ENCODE measurements around the gene RSPO4. TPM values are rescaled to one million over a fixed set of nuclear protein-coding genes. Genes with fewer than 3 reads are reported as not detected.

The RSPO4 gene
- total RNA-seq, 2 experiments from 2014 or later, result 0.14 to 0.25 TPM

DNA sequence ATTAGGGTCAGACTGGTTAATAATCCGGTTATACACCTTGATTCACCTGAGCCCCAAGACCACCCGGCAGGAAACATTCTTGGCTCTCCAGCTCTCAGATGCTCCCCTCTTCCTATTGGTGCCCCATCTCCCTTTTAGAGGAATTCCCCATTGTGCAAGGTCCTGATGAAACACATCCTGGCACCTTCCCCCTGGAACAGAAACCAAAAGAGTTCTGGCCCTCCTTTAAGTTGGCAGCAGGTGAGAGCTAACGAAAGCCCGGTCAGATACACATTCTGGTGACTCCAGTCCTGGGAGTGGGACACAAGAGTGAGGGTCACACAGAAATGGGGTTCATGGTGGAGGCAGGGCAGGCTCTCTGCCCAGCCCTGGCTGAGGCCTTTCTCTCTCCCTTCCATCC lies 32.2 kb downstream of the RSPO4 start:
- ChIA-PET CTCF (no interaction called here), POLR2A (no interaction called here)
- no peak overlapping the region for H3K27ac ChIP-seq (ENCODE audit: low read depth in 1 of 2, low read length in 2 of 2)
- no peaks in the 10 kb centered on the region for H3K4me1 Mint-ChIP-seq (ENCODE audit: low read depth)
- H3K4me1 ChIP-seq (ENCODE audit: insufficient read depth, low read length), result peaks cover 5% of the 10 kb centered on the region
- H3K27me3 Mint-ChIP-seq, result peaks cover 22% of the 10 kb centered on the region
- no peak overlapping the region for H3K4me3 ChIP-seq (ENCODE audit: low read length)
- no peak overlapping the region for H3K4me3 Mint-ChIP-seq
- intact Hi-C loops (cut with DNase I, micrococcal nuclease), result loop anchor here in 1 of 2 experiments (5.0 kb wide), 1 partner anchor 242 kb away; no protein-coding TSS in a partner anchor
- no peaks in the 10 kb centered on the region for H3K36me3 Mint-ChIP-seq (ENCODE audit: low read depth)
- no peak for TF ChIP-seq CTCF (IDR thresholded peaks at IDR 0.05)
- no peak overlapping the region for H3K27ac Mint-ChIP-seq
- ATAC-seq (ENCODE audit: poor library complexity) (no peak), DNase-seq (no peak)
- peaks cover 0 to 5% of the 10 kb centered on the region in 2 experiments for H3K9me3 ChIP-seq (ENCODE audit: control insufficient read depth in 1 of 2, insufficient read depth in 1 of 2, low read length in 2 of 2)
- no peaks in the 10 kb centered on the region for H3K36me3 ChIP-seq (ENCODE audit: insufficient read depth, low read length)
- no peaks in the 10 kb centered on the region for H3K9me3 Mint-ChIP-seq
- no peaks in the 10 kb centered on the region for H3K27me3 ChIP-seq (ENCODE audit: control insufficient read depth in 1 of 2, insufficient read depth in 2 of 2, low read length in 2 of 2)

DNA sequence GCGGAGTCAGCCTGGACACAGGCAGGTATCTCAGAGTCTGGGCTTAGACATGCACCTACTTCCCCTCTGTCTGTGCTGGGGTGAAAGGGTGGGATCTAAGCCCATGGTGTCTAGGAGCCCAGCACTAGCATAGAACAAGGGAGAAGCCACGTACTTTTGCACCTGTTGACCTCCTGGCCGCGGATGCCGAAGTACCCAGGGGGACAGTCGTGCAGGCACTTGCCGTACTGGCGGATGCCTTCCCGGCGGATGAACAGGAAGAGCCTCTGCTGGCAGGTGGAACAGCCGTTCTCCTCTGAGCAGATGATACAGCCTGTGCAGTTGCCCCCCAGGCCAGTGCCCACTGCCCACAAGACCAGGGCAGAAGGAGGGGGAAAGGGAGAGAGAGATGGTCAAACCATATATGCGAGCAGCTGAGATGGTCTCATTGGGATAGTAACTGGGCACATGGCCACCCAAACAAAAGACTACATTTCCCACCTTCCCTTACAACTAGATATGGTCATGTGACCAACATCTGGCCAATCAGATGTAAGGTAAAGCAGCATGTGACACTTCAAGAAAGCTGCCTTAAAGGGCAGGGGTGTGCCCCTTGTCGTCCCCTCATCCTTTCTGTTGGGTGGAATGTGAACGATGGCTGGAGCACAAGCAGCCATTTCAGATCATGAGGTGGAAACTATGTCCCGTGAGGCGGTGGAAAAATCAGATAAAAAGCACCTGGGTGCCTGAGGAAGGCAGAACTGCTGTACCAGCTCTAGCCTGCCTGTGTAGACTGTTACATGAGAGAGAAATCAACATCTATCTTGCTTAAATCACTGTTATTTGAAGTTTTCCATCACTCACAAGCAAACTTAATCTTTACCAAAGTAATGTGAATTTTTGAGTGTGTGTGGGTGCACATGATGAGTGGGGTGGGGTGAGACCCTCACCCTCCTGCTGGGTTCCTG lies 34.0 kb downstream of the RSPO4 start:
- H3K27me3 ChIP-seq (ENCODE audit: control insufficient read depth in 1 of 2, insufficient read depth in 2 of 2, low read length in 2 of 2), result peaks cover 0 to 5% of the 10 kb centered on the region in 2 experiments
- DNase-seq (peak in 3 of 14 experiments; percentile 22 to 49 (median 32)), ATAC-seq (ENCODE audit: poor library complexity) (no peak)
- no peaks in the 10 kb centered on the region for H3K36me3 ChIP-seq (ENCODE audit: insufficient read depth, low read length)
- no peaks in the 10 kb centered on the region for H3K36me3 Mint-ChIP-seq (ENCODE audit: low read depth)
- H3K27ac ChIP-seq (ENCODE audit: low read depth in 1 of 2, low read length in 2 of 2), result no peak overlapping the region
- H3K9me3 ChIP-seq (ENCODE audit: control insufficient read depth in 1 of 2, insufficient read depth in 1 of 2, low read length in 2 of 2), result peaks cover 0 to 5% of the 10 kb centered on the region in 2 experiments
- H3K4me1 ChIP-seq (ENCODE audit: insufficient read depth, low read length), result no peaks in the 10 kb centered on the region
- no peak for TF ChIP-seq CTCF (IDR thresholded peaks at IDR 0.05)
- CTCF ChIA-PET, result no interaction called here
- intact Hi-C loops (cut with DNase I, micrococcal nuclease), result no loop called here
- H3K27me3 Mint-ChIP-seq, result peaks cover 25% of the 10 kb centered on the region
- no peak overlapping the region for H3K27ac Mint-ChIP-seq
- no peaks in the 10 kb centered on the region for H3K9me3 Mint-ChIP-seq
- H3K4me3 Mint-ChIP-seq, result no peak overlapping the region
- no peak overlapping the region for H3K4me3 ChIP-seq (ENCODE audit: low read length)
- H3K4me1 Mint-ChIP-seq (ENCODE audit: low read depth), result no peaks in the 10 kb centered on the region
- POLR2A ChIA-PET, result no interaction called here

DNA sequence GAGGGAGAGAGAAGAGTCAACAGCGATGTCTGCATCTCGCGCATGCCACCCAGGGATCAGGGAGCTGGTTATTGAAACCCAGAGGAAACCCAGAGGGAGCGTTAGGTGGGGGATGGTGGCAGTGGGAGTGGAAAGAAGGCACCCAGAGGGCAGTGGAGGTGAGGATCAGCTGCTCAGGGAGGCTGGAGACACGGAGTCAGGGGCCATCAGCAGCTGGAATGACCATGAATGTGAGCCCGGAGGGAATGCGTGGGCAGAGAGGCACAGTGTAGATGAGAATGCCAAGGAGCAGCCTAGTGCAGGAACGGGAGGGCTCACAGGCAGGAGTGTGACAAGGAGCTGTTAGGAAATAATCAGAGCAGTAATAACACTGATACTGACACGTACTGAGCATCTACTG lies 36.2 kb downstream of the RSPO4 start:
- no peak overlapping the region for H3K27ac ChIP-seq (ENCODE audit: low read depth in 1 of 2, low read length in 2 of 2)
- H3K27me3 Mint-ChIP-seq, result peaks cover 37% of the 10 kb centered on the region
- H3K4me3 ChIP-seq (ENCODE audit: low read length), result no peak overlapping the region
- TF ChIP-seq CTCF (IDR thresholded peaks at IDR 0.05), result no peak
- no peaks in the 10 kb centered on the region for H3K4me1 ChIP-seq (ENCODE audit: insufficient read depth, low read length)
- H3K27ac Mint-ChIP-seq, result no peak overlapping the region
- CTCF ChIA-PET, result no interaction called here
- DNase-seq (no peak), ATAC-seq (ENCODE audit: poor library complexity) (no peak)
- POLR2A ChIA-PET, result no interaction called here
- H3K9me3 ChIP-seq (ENCODE audit: control insufficient read depth in 1 of 2, insufficient read depth in 1 of 2, low read length in 2 of 2), result peaks cover 0 to 5% of the 10 kb centered on the region in 2 experiments
- H3K27me3 ChIP-seq (ENCODE audit: control insufficient read depth in 1 of 2, insufficient read depth in 2 of 2, low read length in 2 of 2), result peaks cover 0 to 5% of the 10 kb centered on the region in 2 experiments
- no peaks in the 10 kb centered on the region for H3K36me3 ChIP-seq (ENCODE audit: insufficient read depth, low read length)
- H3K9me3 Mint-ChIP-seq, result no peaks in the 10 kb centered on the region
- intact Hi-C loops (cut with DNase I, micrococcal nuclease), result no loop called here
- H3K4me3 Mint-ChIP-seq, result no peak overlapping the region
- no peaks in the 10 kb centered on the region for H3K36me3 Mint-ChIP-seq (ENCODE audit: low read depth)
- no peaks in the 10 kb centered on the region for H3K4me1 Mint-ChIP-seq (ENCODE audit: low read depth)
